ENCODE data around the gene TRMT1.

Gene TRMT1

DNA sequence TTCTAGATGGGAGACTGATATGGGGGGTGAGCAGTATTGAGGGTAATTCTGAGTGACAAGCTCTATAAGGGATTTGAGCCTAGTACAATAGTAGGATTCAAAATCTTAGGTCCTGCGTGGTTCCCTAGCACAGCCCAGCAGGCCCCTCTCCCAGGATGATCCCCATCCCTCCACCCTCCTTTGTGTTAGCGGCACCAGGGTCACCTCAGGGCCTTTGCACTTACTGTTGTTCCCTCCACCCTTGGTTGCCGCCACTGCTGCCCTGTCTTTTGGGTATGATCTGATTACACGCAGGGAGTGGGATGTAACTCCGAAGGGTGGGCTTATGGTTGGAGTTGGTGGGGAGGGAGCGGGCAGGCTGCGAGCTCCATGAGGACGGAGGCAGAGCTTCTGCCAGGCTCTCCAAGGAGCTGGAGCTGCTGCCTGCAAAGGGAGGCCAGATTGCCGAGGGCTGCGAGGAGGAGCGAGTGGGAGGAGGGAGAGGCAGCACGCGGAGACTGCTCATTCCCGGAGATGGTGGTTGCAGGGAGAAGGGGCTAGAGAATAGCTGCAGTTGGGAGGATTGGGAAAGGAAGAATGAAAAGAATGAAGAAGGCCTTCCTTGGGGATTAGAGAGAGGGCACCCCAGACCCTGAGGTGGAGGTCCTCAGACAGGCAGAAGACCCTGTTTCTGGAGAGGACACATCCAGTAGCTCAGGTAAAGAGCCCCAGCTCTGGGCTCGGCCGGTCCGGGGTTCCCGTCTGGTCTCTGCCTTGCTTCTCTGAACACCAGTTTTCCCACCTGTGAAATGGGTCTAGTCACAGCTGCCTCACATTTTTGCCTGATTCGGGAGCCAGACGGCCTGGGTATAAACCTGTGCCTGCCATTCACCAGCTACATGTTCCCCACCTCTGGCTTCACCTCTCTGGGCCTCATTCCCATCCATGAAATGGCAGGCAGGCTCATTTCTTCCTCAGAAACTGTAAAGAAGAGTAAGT, 6.7 kb upstream of the TRMT1 start:
- DNase-seq (ENCODE audit: low spot score): no peak

DNA sequence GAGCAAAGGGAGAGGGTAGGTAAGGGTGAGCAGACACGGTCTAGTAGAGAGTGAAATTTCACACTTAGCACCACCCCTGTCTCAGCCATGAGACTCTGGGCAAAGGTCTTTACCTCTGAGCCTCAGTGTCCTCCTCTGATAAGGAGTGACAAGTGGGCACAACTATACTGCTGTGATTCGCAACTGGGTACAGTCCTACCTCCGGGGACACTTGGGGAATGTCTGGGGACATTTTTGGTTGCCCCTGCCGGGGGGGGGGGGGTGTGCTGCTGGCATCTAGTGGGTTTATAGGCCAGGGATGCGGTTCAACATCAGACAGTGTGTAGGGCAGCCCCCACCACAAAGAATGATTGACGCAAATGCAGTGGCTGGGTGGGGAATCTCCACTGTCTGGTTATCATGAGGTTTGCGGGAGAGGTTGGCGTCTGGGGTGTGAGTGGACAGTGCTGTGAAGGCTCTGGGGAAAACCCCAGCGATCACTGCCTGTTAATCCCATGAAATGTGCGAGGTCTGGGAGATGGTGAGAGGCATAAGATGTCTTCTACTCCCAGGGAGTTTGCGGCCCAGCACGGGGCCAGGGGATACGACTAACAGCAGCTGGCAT, 5.8 kb upstream of the TRMT1 start:
- no peak for DNase-seq (ENCODE audit: low spot score)

DNA sequence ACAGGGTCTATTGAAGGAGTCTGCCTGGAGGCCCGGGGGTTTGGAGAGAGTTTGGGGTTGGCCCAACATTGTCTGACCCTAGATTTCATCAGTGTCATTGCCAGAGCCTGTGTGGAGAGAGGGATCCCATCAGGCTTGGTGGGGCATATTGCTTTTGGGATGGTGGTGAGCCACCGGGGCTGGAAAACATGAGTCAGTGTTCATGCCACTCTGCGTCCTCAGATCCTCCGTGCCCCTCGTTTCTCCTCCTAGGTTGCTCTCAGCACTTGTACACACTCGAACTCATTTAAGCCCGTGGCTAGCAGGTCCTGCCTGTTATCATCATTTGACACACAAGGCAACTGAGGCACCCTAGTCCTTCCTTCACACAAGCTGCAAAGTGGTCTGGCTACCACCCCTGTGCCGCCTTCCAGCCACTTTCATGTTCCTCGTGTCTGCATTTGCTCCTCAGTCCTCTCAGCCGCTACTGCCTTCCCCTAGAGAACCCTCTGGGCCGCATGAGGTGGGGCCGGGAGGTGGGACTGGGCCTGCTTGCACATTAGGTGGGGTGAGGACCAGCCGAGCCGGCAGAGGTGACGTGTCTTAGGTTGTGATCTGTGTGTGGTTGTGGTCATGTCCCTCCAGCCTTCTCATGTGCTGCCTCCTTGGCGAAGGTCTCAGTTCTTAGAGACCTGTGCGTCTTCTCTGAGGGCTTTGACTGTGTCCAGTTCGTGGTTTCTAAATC, 5.2 kb upstream of the TRMT1 start:
- no peak for DNase-seq (ENCODE audit: low spot score)

DNA sequence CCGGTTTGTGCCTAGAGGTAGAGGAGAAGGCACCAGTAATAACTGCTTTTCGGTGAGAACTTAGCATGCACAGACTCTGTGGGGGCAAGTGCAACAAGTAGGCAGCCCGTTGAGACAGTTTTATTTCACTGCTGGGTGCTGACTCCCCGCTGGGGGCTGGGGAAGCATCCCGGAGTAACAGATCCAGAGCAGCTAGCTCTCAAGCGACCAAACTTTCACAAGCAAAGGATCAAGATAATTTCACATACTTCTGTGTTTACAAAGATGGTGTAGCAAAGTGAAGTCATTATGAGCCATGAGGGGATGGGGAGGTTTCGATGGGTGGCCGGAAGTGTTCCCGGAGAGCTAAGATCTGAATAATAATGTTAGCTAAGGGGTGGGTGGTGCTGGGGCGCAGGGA, 4.3 kb upstream of the TRMT1 start:
- peak; percentile 37 for DNase-seq (ENCODE audit: low spot score)

DNA sequence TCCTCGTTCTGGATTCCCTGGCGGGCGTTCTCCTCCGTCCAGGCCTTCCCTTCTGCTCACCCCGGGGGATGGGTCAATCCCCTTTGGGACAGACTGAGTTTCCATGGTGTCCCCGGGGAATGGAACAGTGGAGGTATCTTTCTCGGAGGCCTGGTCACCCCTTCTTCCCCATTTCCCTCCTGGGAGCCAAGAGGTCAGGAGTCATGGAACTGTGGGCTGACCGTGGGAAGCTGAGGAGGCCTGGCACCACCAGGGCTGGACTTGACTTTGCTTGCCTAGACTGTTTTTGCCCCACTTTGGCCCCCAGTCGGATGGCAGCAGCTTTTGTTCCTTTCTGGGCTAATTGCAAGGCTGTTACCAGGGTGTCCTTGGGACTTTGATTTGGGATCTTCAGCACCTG, 3.5 kb upstream of the TRMT1 start:
- no peak for DNase-seq (ENCODE audit: low spot score)

DNA sequence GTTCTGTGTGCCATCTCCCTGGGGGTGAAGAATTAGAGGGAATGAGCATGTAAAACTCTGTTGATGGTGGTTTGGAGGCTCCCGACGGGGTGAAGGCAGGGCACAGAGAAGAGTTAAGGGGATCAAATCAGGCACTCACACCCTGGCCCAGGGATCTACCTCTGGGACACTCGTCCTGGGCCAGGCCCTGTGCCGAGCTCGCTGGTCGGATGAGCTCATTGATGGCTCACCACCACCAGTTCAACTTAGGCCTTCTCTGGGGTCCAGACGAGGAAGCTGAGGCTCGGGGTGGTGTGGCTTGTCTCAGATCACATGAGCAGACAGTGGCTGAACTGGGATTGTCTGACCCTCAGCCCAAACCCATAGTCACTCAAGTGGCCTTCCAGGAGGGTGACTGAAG, 3.1 kb upstream of the TRMT1 start:
- no peak for DNase-seq (ENCODE audit: low spot score)

DNA sequence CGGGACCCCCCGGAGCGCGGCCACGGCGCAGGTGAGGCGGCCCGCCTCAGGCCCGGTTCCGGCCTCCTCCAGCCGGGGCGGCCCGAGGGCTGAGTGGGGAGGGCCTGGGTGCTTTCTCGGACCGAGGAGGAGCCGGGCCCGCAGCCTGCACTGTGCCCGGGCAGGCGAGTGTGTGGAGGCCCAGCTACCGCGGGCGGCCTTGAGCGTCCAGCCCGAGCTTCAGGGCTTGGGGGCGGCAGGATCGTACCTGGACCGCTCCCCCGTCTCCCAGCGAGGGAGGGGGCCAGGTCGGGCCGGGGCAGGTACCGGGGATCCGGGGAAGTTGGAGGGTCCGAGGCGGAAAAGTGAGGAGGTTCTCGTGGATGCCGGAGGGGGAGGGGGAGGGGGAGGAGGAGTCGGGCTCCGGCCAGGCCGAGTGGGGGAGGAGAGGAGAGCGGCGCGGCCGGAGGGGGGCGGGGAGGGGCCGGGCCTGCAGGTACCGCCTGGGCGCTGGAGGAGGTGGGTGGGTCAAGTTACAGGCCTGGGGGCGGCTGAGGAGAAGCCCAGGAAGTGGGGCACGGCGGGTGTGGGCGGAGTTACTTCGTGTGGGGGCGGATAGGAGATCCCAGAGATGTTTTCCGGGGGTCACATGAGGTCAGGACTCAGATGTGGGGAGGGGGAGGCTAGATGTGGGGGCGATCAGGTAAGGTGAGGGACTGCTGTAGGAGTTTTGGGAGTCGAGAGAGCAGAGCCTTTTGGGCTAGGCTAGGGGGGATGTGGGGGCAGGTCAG, 2.1 kb upstream of the TRMT1 start:
- peak; percentile 56 for DNase-seq (ENCODE audit: low spot score)

DNA sequence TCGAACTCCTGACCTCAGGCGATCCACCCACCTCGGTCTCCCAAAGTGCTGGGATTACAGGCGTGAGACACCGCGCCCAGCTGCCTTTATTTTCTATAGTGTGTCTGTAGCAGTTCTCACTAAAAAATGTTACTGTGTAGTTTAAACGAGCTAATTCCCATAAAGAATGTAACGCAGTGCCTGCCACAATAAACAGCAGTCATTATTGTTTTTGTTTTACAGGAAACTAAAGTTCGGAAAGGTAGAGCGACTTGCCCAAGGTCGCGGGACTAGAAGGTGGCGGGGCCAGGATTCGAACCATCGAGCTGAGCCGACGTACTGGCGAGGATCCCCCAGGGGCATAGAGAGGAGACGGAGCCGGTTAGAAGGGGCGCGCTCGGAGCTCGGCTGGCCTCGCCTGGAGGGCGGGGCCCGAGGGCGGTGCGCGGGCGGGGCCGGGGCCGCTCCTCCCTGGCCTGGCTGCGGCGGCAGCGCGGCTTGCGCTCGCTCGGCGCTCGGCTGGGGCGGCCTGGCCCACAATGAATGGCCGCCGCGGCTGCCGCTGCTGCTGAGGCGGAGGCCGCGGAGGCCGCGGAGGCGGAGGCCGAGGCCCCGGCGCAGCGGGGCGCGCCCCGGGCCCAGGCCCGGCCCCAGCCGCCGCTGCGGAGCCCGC, 1.4 kb upstream of the TRMT1 start, which contains the start of gene NACC1:
TSS of gene NACC1 (plus strand) at position 493 of the 652 bp plus-strand sequence. CDS start 16,944 bp downstream, outside the sequence.
- DNase-seq (ENCODE audit: low spot score): peak; percentile 99

DNA sequence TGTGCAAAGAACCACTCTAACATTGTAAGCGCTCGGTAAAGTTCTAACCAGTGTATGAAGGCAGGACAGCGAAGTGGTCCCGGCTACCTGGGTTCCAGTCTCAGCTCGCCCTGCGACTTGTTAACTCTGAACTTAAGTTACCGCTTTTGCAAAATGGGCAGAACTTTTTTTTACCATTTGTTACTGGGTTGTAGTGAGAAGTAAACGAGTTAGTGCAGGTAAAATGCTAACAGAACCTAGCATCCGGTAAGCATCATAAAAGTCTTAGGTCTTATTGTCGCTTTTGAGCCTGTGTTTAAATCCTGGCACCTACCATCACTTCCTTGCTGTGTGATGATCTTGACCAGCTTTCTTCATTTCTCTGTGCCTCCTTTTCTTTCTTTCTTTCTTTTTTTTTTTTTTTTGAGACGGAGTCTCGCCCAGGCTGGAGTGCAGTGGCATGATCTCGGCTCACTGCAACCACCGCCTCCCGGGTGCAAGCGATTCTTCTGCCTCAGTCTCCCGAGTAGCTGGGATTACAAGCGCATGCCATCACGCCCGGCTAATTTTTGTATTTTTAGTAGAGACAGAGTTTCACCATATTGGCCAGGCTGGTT, 734 bp upstream of the TRMT1 start:
- no peak for DNase-seq (ENCODE audit: low spot score)

DNA sequence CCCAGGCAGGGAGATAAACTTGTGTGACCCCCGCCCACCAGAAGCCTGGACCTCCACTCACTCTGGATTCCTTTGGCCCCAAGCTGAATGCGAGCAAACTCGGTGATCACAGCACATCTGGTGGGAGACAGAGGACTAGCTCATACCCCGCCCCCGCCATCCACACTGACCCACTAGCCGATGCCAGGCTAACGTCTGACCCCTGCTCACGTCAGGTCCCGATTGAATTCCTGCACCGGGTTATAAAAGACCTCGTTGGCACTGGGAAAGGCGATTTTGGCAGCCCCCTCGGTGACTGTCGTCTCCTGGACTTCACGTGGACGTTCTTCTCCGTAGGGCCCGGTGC, 631 bp downstream of the TRMT1 start:
- no peak for DNase-seq (ENCODE audit: low spot score)

DNA sequence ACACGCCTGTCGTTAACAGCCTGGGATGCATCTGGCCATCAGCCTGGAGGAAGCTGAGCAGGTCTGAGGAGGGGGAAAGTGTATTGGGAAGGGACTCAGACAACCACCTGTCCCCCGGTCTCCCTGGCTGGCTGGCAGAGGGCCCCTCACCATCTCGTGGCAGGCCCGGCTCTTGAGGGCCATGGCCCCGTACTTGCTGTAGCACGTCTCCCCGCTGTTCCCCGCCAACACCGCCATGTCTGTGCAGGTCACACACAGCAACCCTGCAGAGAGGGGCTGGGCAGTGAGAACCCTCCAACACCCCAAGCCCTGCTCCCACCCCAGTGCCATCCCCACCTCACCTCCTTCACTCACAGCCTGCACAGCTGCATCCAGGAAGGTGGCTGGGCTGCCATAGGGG, 4.0 kb downstream of the TRMT1 start:
- no peak for DNase-seq (ENCODE audit: low spot score)

DNA sequence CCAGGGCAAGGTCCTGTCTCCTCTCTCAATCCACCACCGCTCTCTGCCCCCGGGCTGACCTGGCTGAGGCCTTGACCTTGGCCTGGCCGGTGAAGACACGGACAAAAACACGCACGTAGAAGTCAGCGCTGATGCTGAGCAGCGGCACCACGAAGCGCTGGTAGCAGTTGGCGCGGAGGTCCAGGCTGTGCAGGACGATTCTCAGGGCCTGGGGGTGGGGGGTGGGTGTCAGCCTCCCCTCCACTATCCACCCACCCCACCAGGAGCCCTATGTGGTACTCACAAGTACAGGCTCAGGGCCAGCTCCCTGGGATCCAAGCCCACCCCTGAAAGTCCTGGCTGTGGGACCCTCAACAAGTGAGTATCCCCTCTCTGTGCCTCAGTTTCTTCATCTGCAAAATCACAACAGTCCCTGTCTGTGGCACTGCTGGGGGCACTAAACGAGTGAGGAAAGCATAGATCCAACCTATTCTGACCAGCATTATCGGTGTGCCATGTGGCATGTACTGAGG, 6.4 kb downstream of the TRMT1 start:
- no peak for DNase-seq (ENCODE audit: low spot score)

DNA sequence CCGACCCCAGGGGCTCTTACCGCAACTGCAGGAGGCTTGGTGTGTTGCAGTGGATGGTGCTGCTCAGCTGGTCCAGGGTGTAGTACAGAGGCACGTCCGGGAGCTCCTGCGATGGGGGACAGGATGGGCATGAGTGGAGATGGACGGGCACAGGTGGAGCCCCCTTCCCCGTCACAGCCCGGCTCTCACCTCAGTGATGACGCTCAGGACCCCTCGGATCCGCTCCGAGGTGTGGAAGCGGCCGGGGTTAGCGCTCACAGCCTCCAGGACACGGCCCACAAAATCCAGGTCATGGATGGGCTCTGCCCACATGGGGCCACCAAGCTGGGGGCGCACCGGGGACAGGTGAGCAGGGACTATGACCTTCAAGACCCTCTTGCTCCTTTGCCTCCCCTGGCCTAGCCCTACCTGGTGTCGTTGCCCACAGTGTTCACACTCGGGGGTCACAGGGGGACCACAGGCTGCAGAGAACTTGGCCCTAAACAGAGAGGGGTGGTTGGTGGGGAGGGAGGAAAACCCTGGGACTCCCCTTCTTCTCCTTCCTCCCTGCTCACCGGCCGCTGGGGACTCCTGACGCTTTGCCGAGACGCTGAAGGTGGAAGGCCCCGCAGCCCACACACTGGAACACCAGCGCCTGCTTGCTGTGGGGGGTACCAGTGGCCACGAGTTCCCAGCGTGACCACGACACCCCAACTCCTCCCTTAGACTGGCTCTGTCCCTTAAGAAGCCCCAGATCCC, 7.0 kb downstream of the TRMT1 start:
- no peak for DNase-seq (ENCODE audit: low spot score)

DNA sequence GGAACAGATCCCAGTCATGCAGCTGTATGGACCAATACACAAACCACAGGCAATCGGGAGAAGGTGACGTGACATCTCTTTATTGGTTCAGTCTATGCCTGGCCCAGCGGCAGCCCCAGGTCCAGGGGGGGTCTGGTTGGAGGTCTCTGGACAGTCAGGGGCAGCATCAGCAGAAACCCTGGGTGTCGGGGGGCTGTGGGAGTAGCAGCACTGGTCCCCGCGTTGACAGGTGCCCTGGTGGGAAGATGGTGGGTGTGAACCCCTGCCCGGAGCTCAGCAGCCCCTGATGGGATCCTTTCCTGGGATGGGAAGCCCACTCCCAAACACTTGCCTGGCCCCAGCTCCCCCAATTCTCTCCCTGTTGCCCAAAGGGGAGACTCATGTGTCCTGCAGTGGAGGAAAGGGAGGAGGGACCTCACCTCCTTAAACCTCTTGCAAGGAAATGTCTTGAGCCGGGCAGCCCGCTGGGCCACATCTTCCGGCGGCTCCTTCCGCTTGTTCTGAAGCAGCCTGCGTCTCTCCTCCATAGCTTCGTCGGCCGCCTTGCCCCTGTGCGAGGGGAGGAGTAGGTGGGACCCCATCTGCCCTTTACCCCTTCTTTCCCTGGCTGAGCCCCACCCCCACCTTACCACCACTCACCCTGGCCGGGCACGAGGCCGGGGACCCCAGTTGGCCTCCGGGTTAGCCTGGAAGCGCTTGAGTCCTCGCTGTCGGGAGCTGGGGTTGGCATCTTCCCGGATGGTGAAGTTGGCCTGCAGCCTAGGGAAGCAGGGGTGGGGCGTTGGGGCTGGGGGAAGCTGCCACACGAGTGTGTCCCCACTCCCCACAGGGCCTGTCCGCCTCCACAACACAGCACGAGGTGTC, 11.5 kb downstream of the TRMT1 start:
- no peak for DNase-seq (ENCODE audit: low spot score)

DNA sequence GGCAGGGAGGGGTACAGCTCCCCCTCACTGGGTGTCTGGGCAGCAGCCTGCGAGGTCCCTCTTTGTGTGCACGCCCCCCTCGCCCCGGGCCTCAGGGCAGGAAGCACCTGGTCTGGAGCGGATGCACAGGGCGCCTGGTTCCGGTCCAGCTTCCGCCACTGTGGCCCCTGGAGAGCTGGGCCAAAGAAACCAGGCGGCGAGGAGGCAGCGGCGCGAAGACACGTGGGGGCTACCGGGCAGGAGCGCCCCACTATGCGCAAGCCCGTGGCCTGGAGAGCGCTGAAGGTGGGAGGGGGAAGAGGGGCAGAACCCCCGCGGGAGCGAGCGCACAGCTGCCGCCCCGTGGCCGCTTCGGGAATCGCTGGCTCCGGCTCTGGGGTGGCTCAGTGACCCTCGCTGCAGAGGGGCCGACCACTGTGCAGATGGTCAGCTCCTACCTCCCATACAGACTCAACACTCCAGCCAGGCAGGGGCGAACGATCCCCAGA, 12.1 kb downstream of the TRMT1 start:
- DNase-seq (ENCODE audit: low spot score): peak; percentile 69

DNA sequence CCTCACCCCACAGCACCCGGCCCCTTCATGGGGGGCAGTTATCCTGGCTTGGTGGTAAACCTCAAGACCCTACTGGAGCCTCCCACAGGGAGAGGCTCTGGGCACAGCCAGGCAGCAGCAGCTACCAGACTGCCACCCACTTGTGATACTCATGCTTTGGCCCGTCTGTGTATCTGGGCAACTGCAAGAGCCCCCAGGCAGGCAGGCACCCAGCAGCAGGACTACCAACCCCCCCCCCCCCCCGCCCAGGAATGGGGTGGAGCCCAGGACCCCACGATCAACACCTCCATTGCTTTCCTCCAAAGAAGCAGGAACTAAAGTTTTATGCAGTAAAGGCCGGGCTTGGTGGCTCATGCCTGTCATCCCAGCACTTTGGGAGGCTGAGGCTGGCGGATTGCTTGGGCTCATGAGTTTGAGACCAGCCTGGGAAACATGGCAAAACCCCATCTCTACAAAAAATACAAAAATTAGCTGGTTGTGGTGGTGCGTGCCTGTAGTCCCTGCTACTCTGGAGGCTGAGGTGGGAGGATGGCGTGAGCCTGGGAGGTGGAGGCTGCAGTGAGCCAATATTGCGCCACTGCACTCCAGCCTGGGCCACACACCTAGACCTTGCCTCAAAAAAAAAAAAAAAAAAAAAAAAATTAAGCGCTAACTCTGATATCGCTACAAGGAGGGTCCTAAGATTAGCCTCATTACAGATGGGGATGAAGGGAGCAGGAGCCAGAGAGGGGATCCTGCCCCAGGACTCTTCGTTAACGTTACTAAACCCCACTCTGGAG, 12.8 kb downstream of the TRMT1 start:
- DNase-seq (ENCODE audit: low spot score): no peak

DNA sequence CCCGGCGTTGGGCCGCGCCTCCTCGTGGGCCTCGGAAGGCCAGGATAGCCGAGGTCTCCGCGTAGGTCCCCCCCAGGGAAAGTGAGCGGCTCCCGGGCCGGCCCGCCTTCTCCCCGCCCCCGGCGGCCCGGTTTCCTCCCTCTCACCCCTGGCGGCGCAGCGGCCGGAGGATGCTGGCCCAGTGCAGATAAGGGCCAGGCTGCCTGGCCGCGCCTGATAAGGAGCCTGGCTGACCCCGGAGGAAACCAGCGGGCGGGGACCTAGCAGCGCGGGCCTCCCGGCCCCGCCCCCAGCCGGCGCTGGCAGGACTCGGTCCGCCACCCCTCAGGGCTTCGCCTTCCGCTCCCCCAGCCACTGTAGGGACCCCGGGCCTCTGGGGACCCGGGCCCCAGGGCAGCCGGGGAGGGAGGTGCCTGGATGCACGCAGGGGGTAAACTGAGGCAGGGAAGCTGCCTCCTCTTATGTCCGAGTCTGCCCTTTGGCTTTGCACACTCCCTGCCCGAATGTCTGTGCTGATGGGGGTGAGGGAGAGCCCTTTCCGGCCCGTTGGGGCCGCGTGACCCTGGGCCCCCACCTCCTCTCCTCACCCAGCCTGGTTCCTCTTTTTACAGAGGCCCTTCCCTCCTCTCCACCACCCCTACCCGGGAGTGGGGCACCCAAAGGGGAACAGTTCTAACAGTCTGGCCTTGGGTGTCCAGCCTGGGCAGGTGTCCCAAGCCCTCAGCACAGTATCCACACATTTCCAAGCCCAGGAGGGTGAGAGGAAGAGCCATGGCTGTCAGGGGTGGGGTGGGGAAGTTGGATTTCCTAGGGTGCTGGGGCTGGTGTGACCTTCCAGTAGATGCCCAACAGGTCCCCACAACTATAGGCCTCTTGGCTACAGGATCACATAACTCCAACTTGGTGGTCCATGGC, 13.6 kb downstream of the TRMT1 start, which contains the start of gene LYL1:
TSS of gene LYL1 (minus strand) at position 193 of the 915 bp plus-strand sequence. CDS start 1,687 bp downstream, outside the sequence.
- DNase-seq (ENCODE audit: low spot score): peak; percentile 73

Data from AG20443 (cell line).